ENCODE results near the gene TGM6. TPM values are rescaled to one million over a fixed set of nuclear protein-coding genes. Genes with fewer than 3 reads are reported as not detected.
"Not testable (repeated sequence)": the region's sequence is repeated elsewhere in the genome, so short reads cannot be mapped to it uniquely, and the experiment has no call there.

TGM6 gene
- total and polyA plus RNA-seq, 9 donors: not detected

- Histone ChIP-seq H3K4me3 (no peak overlapping the region), H3K36me3 (no peaks in the 10 kb centered on the region), H3K27me3 (no peaks in the 10 kb centered on the region), H3K9me3 (no peaks in the 10 kb centered on the region), H3K27ac (no peak overlapping the region), H3K4me1 (ENCODE audit: insufficient read depth) (no peaks in the 10 kb centered on the region)
- WGBS, 3 donors: 78 to 84% (median 80%) methylated on average over 2 of the region's 2 CpGs
- no peak for DNase-seq
- TF ChIP-seq EP300 (IDR thresholded peaks at IDR 0.05) (no peak), POLR2A (IDR thresholded peaks at IDR 0.05) (no peak), CTCF (IDR thresholded peaks at IDR 0.05) (no peak)
- intact Hi-C loops (cut with DNase I): no loop called here
These were observed 20.8 kb downstream of the TGM6 start for GRCh38 chr20:2401527-2401926.

GRCh38 chr20:2402271-2402980 is 21.7 kb downstream of the TGM6 start:
- H3K27ac ChIP-seq: no peak overlapping the region
- no peaks in the 10 kb centered on the region for H3K36me3 ChIP-seq
- H3K27me3 ChIP-seq: no peaks in the 10 kb centered on the region
- WGBS, 3 donors: 23 to 36% (median 33%) methylated on average over 7 of the region's 7 CpGs
- H3K9me3 ChIP-seq: no peaks in the 10 kb centered on the region
- H3K4me3 ChIP-seq: no peak overlapping the region
- no peak for DNase-seq
- no peaks in the 10 kb centered on the region for H3K4me1 ChIP-seq (ENCODE audit: insufficient read depth)
- intact Hi-C loops (cut with DNase I): no loop called here
- TF ChIP-seq EP300 (IDR thresholded peaks at IDR 0.05) (no peak), CTCF (IDR thresholded peaks at IDR 0.05) (no peak), POLR2A (IDR thresholded peaks at IDR 0.05) (no peak)

DNA sequence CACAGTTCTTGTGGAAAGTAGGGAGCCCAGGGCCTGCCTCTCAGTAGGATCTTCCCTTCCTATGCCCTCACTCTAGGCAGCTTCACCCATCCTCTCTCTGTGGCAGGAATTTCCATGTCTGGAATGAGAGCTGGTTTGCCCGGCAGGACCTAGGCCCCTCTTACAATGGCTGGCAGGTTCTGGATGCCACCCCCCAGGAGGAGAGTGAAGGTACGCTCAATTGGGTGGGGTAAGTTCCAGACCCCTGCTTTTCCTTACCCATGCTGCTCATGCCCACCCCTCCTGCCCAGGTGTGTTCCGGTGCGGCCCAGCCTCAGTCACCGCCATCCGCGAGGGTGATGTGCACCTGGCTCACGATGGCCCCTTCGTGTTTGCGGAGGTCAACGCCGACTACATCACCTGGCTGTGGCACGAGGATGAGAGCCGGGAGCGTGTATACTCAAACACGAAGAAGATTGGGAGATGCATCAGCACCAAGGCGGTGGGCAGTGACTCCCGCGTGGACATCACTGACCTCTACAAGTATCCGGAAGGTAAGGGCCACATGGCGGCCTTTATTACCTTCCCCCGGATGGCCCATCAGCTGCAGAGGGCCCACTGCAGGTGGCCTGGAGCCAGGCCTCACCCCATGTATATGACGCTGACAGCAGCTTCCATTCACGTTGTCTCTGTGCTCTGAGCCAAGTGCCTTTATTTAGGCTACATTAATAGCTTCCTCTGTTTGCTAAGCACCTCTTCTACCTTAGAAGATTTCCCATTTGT is 22.8 kb downstream of the TGM6 start:
- Histone ChIP-seq H3K27me3 (no peaks in the 10 kb centered on the region), H3K4me1 (ENCODE audit: insufficient read depth) (no peaks in the 10 kb centered on the region), H3K9me3 (no peaks in the 10 kb centered on the region), H3K27ac (no peak overlapping the region), H3K36me3 (no peaks in the 10 kb centered on the region), H3K4me3 (no peak overlapping the region)
- DNase-seq: no peak
- intact Hi-C loops (cut with DNase I): no loop called here
- 86 to 90% (median 87%) methylated on average over 24 of the region's 24 CpGs for WGBS, 3 donors
- TF ChIP-seq POLR2A (IDR thresholded peaks at IDR 0.05) (no peak), CTCF (IDR thresholded peaks at IDR 0.05) (no peak), EP300 (IDR thresholded peaks at IDR 0.05) (no peak)

DNA sequence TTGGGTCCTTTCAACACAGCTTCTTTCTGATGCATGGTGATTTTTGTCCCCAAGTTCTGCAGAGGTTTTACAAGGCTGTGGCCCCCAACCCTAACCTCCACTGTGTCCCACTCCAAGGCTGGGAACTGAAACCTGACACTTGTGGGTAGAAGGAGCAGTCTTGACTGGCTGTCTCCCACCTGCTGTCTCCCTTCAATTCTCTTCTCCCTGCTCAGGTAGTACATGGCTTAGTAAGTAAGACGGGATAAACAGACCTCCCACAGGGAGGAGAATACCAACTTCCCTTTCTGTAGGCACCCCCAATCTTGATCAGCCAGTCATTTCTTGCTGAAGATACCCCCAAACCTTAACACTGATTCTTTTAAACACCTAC is 25.0 kb downstream of the TGM6 start:
- no peak for TF ChIP-seq EP300 (IDR thresholded peaks at IDR 0.05)
- no peak for TF ChIP-seq CTCF (IDR thresholded peaks at IDR 0.05)
- TF ChIP-seq POLR2A (IDR thresholded peaks at IDR 0.05): no peak
- no peak overlapping the region for H3K4me3 ChIP-seq
- intact Hi-C loops (cut with DNase I): no loop called here
- no peaks in the 10 kb centered on the region for H3K27me3 ChIP-seq
- H3K27ac ChIP-seq: no peak overlapping the region
- 43 to 54% (median 45%) methylated on average over 1 of the region's 1 CpG for WGBS, 3 donors
- no peaks in the 10 kb centered on the region for H3K9me3 ChIP-seq
- no peak for DNase-seq
- H3K36me3 ChIP-seq: no peaks in the 10 kb centered on the region
- no peaks in the 10 kb centered on the region for H3K4me1 ChIP-seq (ENCODE audit: insufficient read depth)

DNA sequence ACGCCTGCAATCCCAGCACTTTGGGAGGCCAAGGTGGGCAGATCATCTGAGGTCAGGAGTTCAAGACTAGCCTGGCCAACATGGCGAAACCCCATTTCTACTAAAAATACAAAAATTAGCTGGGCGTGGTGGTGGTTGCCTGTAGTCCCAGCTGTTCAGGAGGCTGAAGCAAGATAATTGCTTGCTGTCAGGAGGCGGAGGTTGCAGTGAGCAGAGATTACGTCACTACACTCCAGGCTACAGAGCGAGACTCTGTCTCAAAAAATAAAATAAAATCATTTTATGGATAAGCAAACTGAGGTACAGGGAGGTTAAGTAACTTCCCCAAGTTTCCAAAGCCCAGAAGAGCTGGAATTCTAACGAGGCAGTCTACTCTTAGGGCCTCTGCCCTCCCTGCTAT is 26.7 kb downstream of the TGM6 start:
- intact Hi-C loops (cut with DNase I); H3K27ac ChIP-seq; H3K9me3 ChIP-seq; DNase-seq; H3K4me1 ChIP-seq (ENCODE audit: insufficient read depth); H3K27me3 ChIP-seq; H3K4me3 ChIP-seq; H3K36me3 ChIP-seq: not testable (repeated sequence)
- 72 to 83% (median 76%) methylated on average over 7 of the region's 7 CpGs for WGBS, 3 donors
